ENCODE measurements around the gene PRAC1. TPM values are rescaled to one million over a fixed set of nuclear protein-coding genes. Genes with fewer than 3 reads are reported as not detected.
A peak's percentile ranks its signal among the peaks of the same experiment; 100 is the strongest.

Gene PRAC1
- total RNA-seq = 100 to 1,000 TPM; 200 to 261 TPM
- long read RNA-seq, transcript PRAC1-201 (2 exons, 386 nt) = major isoform, 35 of 37 reads
- long read RNA-seq, partial matches to known transcripts = 0 of 37 reads
- long read RNA-seq, other reads (novel, unspliced or antisense) = 2 of 37 reads

DNA sequence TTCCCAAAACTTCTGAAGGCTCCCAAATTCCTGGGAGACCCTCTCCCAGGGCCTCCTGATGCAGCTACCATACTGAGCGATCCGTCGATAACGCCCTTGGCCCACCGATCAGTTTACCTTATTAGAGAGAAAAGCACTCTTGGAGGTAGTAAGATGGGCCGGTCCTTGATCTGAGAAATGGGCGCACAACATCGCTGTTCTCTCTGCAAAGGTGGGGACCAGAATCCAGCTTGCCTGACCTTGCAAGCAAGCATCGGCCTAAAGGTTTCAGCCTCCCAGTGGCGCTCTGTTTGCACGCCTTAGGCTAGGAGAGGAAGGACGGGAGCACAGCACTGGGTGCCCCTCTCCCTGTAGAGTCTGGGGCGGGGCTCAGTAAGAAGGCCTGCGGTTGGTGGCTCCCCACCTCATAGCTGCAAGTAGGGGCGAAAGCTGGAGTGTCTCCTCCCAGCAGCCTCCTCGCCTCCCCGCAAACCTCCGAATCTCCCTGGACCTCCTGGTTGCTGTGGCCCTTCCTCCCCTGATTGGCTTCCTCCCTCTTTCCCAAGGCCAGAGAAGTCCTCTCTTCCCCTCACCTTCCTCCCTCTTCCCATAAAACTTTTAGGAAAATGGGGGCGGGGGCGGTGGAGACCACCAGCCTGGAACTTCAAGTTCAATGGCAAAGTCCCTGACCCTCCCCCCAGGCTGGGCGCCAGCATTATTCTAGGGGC lies at the start of gene PRAC1:
Gene PRAC1, minus strand, starts transcription at position 318 of the 707 bp plus-strand sequence. Its CDS starts 126 bp downstream, at position 192.
- intact Hi-C loops (cut with DNase I, micrococcal nuclease) = no loop called here
- DNase-seq = peak; percentile 87 to 93
- peak; percentile 66 for ATAC-seq

DNA sequence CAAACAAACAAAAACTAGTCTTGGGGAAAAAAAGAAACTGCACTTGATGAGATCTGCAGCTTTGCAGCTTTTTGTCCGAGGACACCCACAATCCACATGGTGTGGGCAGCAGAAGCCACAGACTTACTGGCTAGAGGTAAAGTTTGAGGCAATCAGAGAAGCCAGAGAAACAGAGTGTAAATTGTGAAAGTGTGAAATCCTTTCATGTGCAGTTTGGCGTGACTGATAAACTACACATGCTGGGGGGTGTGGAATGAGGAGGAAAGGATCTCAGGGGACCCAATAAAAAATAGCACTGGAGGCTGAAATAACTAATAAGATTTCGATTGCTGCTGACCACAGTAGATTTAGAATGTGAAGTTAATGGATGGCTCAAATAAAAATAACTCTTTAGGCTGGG lies 48.6 kb upstream of the PRAC1 start:
- ATAC-seq = no peak
- intact Hi-C loops (cut with DNase I, micrococcal nuclease) = no loop called here
- no peak for DNase-seq

DNA sequence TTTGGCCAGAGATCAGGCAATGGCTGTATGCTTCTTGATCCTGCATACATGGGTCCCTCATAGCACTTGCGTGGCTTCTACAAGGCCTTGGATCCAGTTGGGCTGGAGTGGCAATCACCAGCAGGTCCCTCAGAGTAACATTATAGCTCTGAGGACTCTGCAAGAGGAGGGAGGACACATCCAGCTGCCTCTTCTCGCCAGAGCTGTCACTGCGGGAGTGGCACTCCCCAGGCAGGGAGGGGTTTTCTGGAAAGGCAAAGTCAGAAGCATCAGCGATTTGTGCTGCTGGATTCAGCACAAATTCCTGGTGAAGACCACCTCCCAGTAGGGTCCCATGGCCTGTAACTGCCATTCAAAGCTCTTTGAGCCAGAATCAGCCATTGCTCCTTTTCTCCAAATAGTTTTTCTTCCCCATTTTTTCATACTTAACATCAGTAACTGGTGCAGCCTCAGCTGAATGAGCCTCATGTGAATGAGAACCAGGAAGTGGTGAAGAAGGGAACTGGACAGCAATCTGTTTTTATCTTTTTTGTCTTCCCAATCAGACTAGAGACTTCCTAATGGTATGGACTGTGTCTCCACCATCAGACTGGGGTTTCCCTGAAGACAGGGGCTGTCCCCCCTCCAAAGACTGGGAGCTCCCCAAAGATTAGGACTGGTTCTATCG lies 46.8 kb upstream of the PRAC1 start:
- ATAC-seq = no peak
- DNase-seq = no peak
- intact Hi-C loops (cut with DNase I, micrococcal nuclease) = no loop called here

DNA sequence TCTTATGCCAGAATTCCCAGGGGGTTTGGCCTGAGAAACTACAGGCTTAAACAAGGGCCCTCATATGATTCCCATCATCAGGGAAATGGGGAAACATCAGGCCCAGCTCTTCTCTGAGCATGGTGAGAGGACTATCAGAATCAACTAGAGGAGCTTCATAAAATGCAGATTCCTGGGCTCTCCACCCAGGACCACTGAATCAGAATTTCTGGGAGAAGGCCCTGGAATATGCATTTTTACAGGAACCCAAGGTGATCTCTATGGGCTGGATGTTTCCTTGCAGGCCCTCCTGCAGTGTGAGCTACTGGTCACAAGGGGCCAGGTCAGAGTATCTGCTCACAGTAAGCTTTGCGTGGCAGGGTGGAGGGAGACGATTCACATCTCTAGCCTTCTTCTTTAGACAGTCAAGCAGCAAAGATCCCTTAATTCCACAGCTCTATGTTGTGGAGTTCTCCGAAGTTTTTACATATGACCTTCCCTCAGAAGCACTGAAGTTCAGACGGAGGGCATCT lies 45.0 kb upstream of the PRAC1 start:
- no peak for ATAC-seq
- no peak for DNase-seq
- intact Hi-C loops (cut with DNase I, micrococcal nuclease) = no loop called here

- DNase-seq = no peak
- ATAC-seq = no peak
- intact Hi-C loops (cut with DNase I, micrococcal nuclease) = no loop called here
Measured at GRCh38 chr17:48761114-48761513, 38.8 kb upstream of the PRAC1 start.

DNA sequence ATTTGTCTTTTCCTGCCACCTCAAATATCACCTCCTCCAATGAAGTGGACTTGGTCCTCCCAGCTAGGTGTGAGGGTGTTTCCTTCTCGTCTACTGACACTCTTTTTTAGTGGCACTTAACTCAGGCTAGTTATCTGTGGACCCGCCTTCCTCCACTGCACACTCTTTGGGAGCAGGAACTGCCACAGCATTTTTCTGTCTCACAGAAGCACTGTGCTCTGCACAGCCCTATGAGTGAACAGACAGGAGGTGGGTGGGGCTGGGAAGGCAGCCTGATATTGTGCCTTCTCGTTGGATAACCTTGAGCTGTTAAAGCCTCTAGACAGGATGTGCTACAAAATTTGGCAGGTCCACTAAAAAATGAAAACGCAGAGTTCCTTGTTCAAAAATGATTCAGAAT lies 38.1 kb upstream of the PRAC1 start:
- peak; percentile 72 to 88 for DNase-seq
- intact Hi-C loops (cut with DNase I, micrococcal nuclease) = no loop called here
- peak; percentile 85 for ATAC-seq

DNA sequence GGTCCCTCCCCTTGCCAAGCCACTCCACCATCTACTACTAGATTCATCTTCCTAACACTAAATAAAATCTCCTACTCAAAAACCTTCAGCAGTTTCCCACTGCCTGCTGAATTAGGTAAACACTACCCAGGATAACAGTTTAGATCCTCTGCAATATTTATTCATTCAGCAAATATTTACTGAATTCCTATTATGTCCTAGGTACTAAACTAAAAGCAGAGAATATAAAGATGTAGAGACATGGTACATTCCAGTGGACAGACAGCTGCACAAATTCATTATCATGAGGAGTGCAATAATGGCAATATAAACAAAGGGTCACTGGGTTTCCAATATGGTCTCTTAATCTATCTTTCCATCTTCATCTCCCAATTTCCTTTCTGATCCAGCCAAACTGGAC lies 37.0 kb upstream of the PRAC1 start:
- ATAC-seq = no peak
- DNase-seq = no peak
- intact Hi-C loops (cut with DNase I, micrococcal nuclease) = no loop called here

GRCh38 chr17:48757524-48757961 lies 35.2 kb upstream of the PRAC1 start:
- DNase-seq = peak in 1 of 2 donors; percentile 53
- peak; percentile 67 for ATAC-seq
- intact Hi-C loops (cut with DNase I, micrococcal nuclease) = no loop called here

DNA sequence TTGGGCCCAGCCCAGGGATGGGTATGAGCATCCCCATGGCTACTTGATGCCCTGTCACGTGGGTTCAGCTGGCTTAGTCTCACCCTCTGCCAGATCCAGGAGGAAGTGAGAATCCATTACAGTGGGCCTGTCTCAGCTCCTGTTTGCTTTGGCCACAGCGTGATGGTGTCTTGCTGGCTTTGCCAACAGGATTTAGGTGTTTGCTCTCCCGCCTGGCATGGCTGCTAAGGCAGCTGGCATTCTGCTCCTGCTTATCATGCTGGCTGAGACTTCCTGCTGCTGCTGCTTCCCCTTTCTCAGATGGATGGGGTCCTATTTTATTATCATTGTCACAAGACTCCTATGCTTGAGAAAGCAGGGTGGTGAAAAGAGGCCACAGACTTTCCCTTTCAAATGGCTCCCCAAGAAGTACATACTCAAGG lies 34.5 kb upstream of the PRAC1 start:
- ATAC-seq (peak; percentile 45), DNase-seq (peak; percentile 44 to 51)
- intact Hi-C loops (cut with DNase I, micrococcal nuclease) = no loop called here

- no peak for ATAC-seq
- intact Hi-C loops (cut with DNase I, micrococcal nuclease) = no loop called here
- no peak for DNase-seq
Measured at GRCh38 chr17:48755356-48755755, 33.0 kb upstream of the PRAC1 start.

- intact Hi-C loops (cut with DNase I, micrococcal nuclease) = no loop called here
- ATAC-seq = no peak
- no peak for DNase-seq
Measured at GRCh38 chr17:48754500-48755261, 32.4 kb upstream of the PRAC1 start.

- ATAC-seq = no peak
- DNase-seq = no peak
- intact Hi-C loops (cut with DNase I, micrococcal nuclease) = no loop called here
Measured at GRCh38 chr17:48753794-48754499, 31.6 kb upstream of the PRAC1 start.

GRCh38 chr17:48752399-48753288 lies 30.3 kb upstream of the PRAC1 start:
- ATAC-seq (no peak), DNase-seq (no peak)
- intact Hi-C loops (cut with DNase I, micrococcal nuclease) = no loop called here

DNA sequence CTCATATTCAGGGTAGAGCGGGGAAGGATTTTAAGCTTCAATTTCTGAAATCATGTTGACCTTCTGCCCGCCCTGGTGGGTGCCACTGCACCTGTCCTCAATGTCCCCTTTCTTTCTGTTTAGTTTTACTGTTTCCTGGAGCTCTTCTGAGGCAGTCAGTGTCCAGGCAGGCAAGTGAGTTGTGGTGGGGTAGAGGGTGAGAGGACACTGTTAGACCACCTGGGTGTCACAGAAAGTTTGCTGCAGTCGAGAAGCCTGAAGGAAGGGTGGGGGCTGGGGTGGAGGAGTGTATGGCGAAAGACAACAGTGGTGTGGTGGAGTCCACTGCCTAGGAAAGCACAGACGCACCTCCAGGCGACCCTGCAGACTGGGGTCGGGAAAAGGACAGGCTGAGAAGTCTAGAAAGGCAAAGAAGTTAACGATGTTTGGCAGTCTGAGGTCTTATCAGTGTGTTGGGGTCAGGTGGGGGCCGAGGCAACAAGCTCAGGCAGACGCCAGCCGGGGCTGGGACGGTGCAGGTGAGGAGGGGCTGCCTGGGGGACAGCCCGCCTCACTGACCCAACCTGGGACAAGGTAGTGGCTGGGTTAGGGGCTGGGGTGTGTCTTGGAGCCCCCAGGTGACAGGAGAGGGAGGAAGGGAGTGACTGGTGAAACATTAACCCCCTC lies 29.5 kb upstream of the PRAC1 start:
- DNase-seq = no peak
- no peak for ATAC-seq
- intact Hi-C loops (cut with DNase I, micrococcal nuclease) = no loop called here

- intact Hi-C loops (cut with DNase I, micrococcal nuclease) = no loop called here
- DNase-seq = no peak
Measured at GRCh38 chr17:48751172-48751571, 28.9 kb upstream of the PRAC1 start.

DNA sequence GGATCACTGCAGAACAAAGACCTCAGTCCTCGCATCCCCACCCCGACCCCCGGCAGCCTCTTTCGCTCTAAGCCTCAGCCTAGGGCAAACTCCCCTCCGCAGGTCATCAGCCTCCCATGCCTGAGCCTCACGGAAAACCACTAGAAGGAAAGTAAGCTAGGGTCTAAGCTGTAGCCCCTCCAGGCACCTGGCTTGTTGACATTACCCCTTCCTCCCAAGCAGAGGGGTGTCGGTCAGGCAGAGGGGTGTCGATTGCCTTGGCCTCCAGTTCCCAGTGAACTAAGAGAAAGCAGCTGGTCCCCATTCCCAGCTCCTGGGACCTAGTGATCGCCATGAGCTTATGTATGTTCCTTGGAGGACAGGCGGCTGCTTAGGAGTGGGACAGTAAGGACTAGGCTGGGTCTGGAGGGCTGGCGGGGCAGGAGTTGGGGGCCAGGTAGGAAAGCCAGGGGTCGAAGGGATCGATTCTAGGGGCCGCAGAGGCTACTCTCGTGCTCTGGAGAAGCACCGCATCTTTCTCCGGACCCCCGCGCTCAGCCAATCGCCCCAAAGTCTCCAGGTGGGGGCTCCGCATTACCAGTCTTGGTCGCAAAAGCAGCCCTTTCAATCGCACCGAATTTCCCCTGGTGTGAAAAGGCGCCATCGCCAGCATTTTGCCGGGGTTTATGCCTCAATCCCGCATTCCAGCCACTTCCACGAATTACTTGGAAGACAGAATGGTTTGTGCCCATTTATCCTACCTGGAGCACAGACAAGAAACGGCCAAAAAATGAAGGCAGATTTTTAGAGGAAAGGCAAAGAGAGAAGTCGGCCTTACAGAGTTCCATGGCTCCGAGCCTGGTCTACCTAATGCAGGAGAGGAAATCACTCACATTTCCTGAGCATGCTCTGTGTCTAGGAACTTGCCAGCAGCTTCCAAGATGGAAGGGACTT lies 27.6 kb upstream of the PRAC1 start:
- intact Hi-C loops (cut with DNase I, micrococcal nuclease) = no loop called here
- no peak for ATAC-seq
- no peak for DNase-seq

More at GRCh38 chr17:48751172-48751571, 28.9 kb upstream of the PRAC1 start:
- peak; percentile 66 for ATAC-seq

Measured in left colon (tissue), 2 donors.